ENCODE results near the gene DPYD.

GRCh38 chr1:97138515-97139032, 782.3 kb downstream of the DPYD start:
- TF ChIP-seq CTCF (IDR thresholded peaks at IDR 0.05; ENCODE audit: insufficient read depth, low read depth, low read length) (no peak), EZH2 (IDR thresholded peaks at IDR 0.05; ENCODE audit: insufficient read depth, low read length) (no peak)

All from astrocyte (in vitro differentiated cells and primary cell).